ENCODE data around the gene C12orf60. TPM values are rescaled to one million over a fixed set of nuclear protein-coding genes. Genes with fewer than 3 reads are reported as not detected.

Gene C12orf60
- total and polyA plus RNA-seq, 7 experiments from 2014 or later: 0.22 to 1.7 (median 1.2) TPM; not detected in 1

DNA sequence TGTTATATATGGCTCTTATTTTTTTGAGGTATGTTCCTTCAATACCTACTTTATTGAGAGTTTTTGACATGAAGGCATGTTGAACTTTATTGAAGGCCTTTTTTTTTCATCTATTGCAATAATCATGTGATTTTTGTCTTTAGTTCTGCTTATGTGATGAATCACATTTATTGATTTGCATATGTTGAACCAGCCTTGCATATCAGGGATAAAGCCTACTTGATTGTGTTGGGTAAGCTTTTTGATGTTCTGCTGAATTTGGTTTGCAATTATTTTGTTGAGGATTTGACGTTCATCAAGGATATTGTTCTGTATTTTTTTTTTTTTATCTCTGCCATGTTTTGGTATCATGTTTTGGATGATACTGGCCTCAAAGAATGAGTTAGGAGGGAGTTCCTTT, 55.0 kb downstream of the C12orf60 start:
- ChIA-PET POLR2A (no interaction called here), CTCF (no interaction called here)
- no peak overlapping the region for H3K4me3 ChIP-seq (ENCODE audit: low read length)
- Mint-ChIP-seq H3K27me3 (no peaks in the 10 kb centered on the region), H3K4me3 (no peak overlapping the region), H3K36me3 (peaks cover 4 to 16% (median 12%) of the 10 kb centered on the region in 5 donors), H3K27ac (no peak overlapping the region), H3K4me1 (peaks cover 0 to 1% (median 0%) of the 10 kb centered on the region in 7 donors), H3K9me3 (peaks cover 6 to 45% (median 20%) of the 10 kb centered on the region in 11 donors)
- H3K27me3 ChIP-seq (ENCODE audit: control insufficient read depth in 2 of 2, insufficient read depth in 2 of 2, low read length in 2 of 2): no peaks in the 10 kb centered on the region
- H3K36me3 ChIP-seq (ENCODE audit: control insufficient read depth in 2 of 3, insufficient read depth in 3 of 3, low read length in 3 of 3): no peaks in the 10 kb centered on the region
- no peak for ATAC-seq
- H3K9me3 ChIP-seq (ENCODE audit: control insufficient read depth in 2 of 3, low read length in 3 of 3): no peaks in the 10 kb centered on the region
- DNase-seq: no peak
- H3K4me1 ChIP-seq (ENCODE audit: control insufficient read depth in 2 of 2, insufficient read depth in 2 of 2, low read length in 2 of 2): no peaks in the 10 kb centered on the region
- no peak overlapping the region for H3K27ac ChIP-seq (ENCODE audit: low read depth, low read length)
- intact Hi-C loops (cut with micrococcal nuclease): no loop called here

DNA sequence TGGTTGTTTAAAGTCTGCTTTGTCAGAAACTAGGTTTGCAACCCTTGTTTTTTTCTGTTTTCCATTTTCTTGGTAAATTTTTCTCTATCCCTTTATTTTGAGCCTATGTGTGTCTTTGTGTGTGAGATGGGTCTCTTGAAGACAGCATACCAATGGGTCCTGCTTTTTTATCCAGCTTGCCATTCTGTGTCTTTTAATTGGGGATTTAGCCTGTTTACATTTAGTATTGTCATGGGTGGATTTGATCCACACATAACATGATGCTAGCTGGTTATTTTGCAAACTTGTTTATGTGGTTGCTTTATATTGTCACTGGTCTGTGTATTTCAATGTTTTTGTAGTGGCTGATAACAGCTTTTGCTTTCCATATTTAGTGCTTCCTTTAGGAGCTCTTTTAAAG, 57.0 kb downstream of the C12orf60 start:
- H3K36me3 ChIP-seq (ENCODE audit: control insufficient read depth in 2 of 3, insufficient read depth in 3 of 3, low read length in 3 of 3): no peaks in the 10 kb centered on the region
- POLR2A ChIA-PET: no interaction called here
- Mint-ChIP-seq H3K9me3 (peaks cover 7 to 50% (median 23%) of the 10 kb centered on the region in 11 donors), H3K27me3 (no peaks in the 10 kb centered on the region), H3K4me3 (no peak overlapping the region), H3K27ac (no peak overlapping the region), H3K4me1 (peaks cover 0 to 1% (median 0%) of the 10 kb centered on the region in 7 donors), H3K36me3 (peaks cover 5 to 16% (median 12%) of the 10 kb centered on the region in 5 donors)
- H3K27me3 ChIP-seq (ENCODE audit: control insufficient read depth in 2 of 2, insufficient read depth in 2 of 2, low read length in 2 of 2): no peaks in the 10 kb centered on the region
- H3K4me3 ChIP-seq (ENCODE audit: low read length): no peak overlapping the region
- no peak overlapping the region for H3K27ac ChIP-seq (ENCODE audit: low read depth, low read length)
- DNase-seq: no peak
- CTCF ChIA-PET: no interaction called here
- H3K4me1 ChIP-seq (ENCODE audit: control insufficient read depth in 2 of 2, insufficient read depth in 2 of 2, low read length in 2 of 2): no peaks in the 10 kb centered on the region
- ATAC-seq: no peak
- no peaks in the 10 kb centered on the region for H3K9me3 ChIP-seq (ENCODE audit: control insufficient read depth in 2 of 3, low read length in 3 of 3)
- intact Hi-C loops (cut with micrococcal nuclease): no loop called here

DNA sequence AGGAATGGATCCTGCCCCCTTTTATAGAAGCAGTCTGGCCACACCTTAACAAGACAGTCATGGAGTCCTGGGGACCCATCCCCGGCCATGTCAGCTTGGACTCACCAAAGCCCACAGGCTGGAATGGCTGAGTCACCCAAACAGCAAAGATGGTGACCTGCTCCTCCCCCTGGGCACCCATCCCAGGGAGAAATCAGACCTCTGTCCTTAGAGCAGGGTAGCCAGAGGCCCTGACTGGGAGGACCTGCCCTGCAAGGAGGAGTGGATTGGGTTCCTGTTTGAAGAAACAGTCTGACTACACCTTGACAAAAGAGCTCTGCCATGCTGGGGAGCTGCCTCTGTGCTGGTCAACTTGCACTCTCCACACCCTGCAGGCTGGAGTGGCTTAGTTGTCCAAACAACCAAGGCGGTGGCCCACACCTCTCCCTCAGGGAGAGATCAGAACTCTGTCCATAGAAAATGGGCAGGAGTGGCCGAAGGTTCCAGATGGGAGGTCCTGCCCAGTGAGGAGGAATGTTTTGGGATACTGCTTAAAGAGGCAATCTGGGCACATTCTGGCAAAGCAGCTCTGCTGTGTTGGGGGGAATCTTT, 65.5 kb downstream of the C12orf60 start:
- ChIA-PET POLR2A (no interaction called here), CTCF (interaction anchor here (0.5 kb wide), 1 partner anchor 712 kb away, joined by 4 read pairs; no protein-coding TSS in a partner anchor)
- Histone ChIP-seq H3K27me3 (ENCODE audit: control insufficient read depth in 2 of 2, insufficient read depth in 2 of 2, low read length in 2 of 2) (no peaks in the 10 kb centered on the region), H3K4me1 (ENCODE audit: control insufficient read depth in 2 of 2, insufficient read depth in 2 of 2, low read length in 2 of 2) (no peaks in the 10 kb centered on the region), H3K27ac (ENCODE audit: low read depth, low read length) (no peak overlapping the region), H3K4me3 (ENCODE audit: low read length) (no peak overlapping the region), H3K9me3 (ENCODE audit: control insufficient read depth in 2 of 3, low read length in 3 of 3) (no peaks in the 10 kb centered on the region), H3K36me3 (ENCODE audit: control insufficient read depth in 2 of 3, insufficient read depth in 3 of 3, low read length in 3 of 3) (no peaks in the 10 kb centered on the region)
- H3K27ac Mint-ChIP-seq: no peak overlapping the region
- peaks cover 0 to 9% (median 0%) of the 10 kb centered on the region in 7 donors for H3K4me1 Mint-ChIP-seq
- peaks cover 0 to 10% (median 0%) of the 10 kb centered on the region in 5 donors for H3K27me3 Mint-ChIP-seq
- H3K36me3 Mint-ChIP-seq: peaks cover 0 to 9% (median 5%) of the 10 kb centered on the region in 5 donors
- ATAC-seq: no peak
- peaks cover 0 to 22% (median 4%) of the 10 kb centered on the region in 11 donors for H3K9me3 Mint-ChIP-seq
- DNase-seq: no peak
- H3K4me3 Mint-ChIP-seq: peak overlapping the region in 1 of 10 donors; percentile 54
- intact Hi-C loops (cut with micrococcal nuclease): no loop called here

- ATAC-seq: no peak
- POLR2A ChIA-PET: no interaction called here
- Mint-ChIP-seq H3K4me3 (no peak overlapping the region), H3K9me3 (peaks cover 0 to 17% (median 4%) of the 10 kb centered on the region in 11 donors), H3K27me3 (peaks cover 0 to 10% (median 0%) of the 10 kb centered on the region in 5 donors), H3K36me3 (peaks cover 0 to 8% (median 2%) of the 10 kb centered on the region in 5 donors), H3K4me1 (peaks cover 0 to 9% (median 0%) of the 10 kb centered on the region in 7 donors), H3K27ac (no peak overlapping the region)
- intact Hi-C loops (cut with micrococcal nuclease): no loop called here
- DNase-seq: no peak
- H3K4me1 ChIP-seq (ENCODE audit: control insufficient read depth in 2 of 2, insufficient read depth in 2 of 2, low read length in 2 of 2): no peaks in the 10 kb centered on the region
- no peaks in the 10 kb centered on the region for H3K9me3 ChIP-seq (ENCODE audit: control insufficient read depth in 2 of 3, low read length in 3 of 3)
- H3K36me3 ChIP-seq (ENCODE audit: control insufficient read depth in 2 of 3, insufficient read depth in 3 of 3, low read length in 3 of 3): no peaks in the 10 kb centered on the region
- CTCF ChIA-PET: no interaction called here
- no peak overlapping the region for H3K27ac ChIP-seq (ENCODE audit: low read depth, low read length)
- H3K27me3 ChIP-seq (ENCODE audit: control insufficient read depth in 2 of 2, insufficient read depth in 2 of 2, low read length in 2 of 2): no peaks in the 10 kb centered on the region
- no peak overlapping the region for H3K4me3 ChIP-seq (ENCODE audit: low read length)
Observed at GRCh38 chr12:14871247-14871646, 67.8 kb downstream of the C12orf60 start.

- no peak overlapping the region for H3K27ac ChIP-seq (ENCODE audit: low read depth, low read length)
- no peak for ATAC-seq
- Mint-ChIP-seq H3K27ac (no peak overlapping the region), H3K4me1 (peaks cover 0 to 9% (median 0%) of the 10 kb centered on the region in 7 donors), H3K9me3 (peaks cover 0 to 13% (median 4%) of the 10 kb centered on the region in 11 donors), H3K4me3 (no peak overlapping the region), H3K27me3 (peaks cover 0 to 10% (median 0%) of the 10 kb centered on the region in 5 donors), H3K36me3 (peaks cover 0 to 8% (median 2%) of the 10 kb centered on the region in 5 donors)
- H3K4me1 ChIP-seq (ENCODE audit: control insufficient read depth in 2 of 2, insufficient read depth in 2 of 2, low read length in 2 of 2): no peaks in the 10 kb centered on the region
- no peak for DNase-seq
- no peak overlapping the region for H3K4me3 ChIP-seq (ENCODE audit: low read length)
- POLR2A ChIA-PET: no interaction called here
- intact Hi-C loops (cut with micrococcal nuclease): no loop called here
- CTCF ChIA-PET: no interaction called here
- H3K36me3 ChIP-seq (ENCODE audit: control insufficient read depth in 2 of 3, insufficient read depth in 3 of 3, low read length in 3 of 3): no peaks in the 10 kb centered on the region
- H3K9me3 ChIP-seq (ENCODE audit: control insufficient read depth in 2 of 3, low read length in 3 of 3): no peaks in the 10 kb centered on the region
- no peaks in the 10 kb centered on the region for H3K27me3 ChIP-seq (ENCODE audit: control insufficient read depth in 2 of 2, insufficient read depth in 2 of 2, low read length in 2 of 2)
Observed at GRCh38 chr12:14871886-14872285, 68.4 kb downstream of the C12orf60 start.

DNA sequence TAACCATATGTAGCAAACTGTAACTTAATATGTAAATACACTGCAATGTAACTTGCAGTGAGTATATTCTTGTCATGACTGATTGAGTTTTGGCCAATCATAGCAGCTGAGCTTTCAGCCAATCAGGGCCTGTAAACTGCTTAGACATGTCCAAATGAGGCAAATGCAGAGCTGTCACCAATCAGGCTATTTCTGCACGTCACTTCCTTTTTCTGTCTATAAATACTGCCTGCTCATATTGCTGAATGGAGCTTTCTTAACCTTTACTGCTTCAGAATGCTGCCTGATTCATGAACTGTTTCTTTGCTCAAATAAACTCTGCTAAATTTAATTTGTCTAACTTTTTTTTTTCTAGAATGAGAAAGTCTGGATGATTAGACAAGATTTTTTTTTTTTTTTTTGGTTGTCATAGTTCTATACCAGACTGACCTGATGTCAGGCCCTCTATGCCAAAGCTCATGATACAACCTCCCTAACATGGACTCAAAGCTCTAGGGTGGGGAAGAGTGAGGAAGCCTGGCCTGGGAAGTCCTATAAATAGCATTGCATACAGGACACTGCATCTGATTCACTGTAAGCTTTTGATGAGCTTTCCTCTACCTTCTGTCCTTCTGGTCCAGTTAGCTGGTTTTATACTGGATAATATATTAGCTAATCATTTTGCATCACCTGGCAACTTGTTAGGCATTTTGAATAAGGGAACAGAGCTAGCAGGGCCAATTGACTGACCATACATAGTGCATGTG, 70.1 kb downstream of the C12orf60 start:
- ATAC-seq: no peak
- POLR2A ChIA-PET: interaction anchor here (0.6 to 1.3 kb wide), 4 partner anchors 22 to 305 kb away, joined by 4 to 6 read pairs (median 4); no protein-coding TSS in a partner anchor
- intact Hi-C loops (cut with micrococcal nuclease): no loop called here
- no peak overlapping the region for H3K4me3 Mint-ChIP-seq
- no peaks in the 10 kb centered on the region for H3K9me3 ChIP-seq (ENCODE audit: control insufficient read depth in 2 of 3, low read length in 3 of 3)
- CTCF ChIA-PET: interaction anchor here (0.6 to 1.1 kb wide), 5 partner anchors 9 to 158 kb away, joined by 3 to 6 read pairs (median 4); no protein-coding TSS in a partner anchor
- no peaks in the 10 kb centered on the region for H3K4me1 ChIP-seq (ENCODE audit: control insufficient read depth in 2 of 2, insufficient read depth in 2 of 2, low read length in 2 of 2)
- peaks cover 0 to 6% (median 0%) of the 10 kb centered on the region in 11 donors for H3K9me3 Mint-ChIP-seq
- peaks cover 0 to 5% (median 0%) of the 10 kb centered on the region in 5 donors for H3K27me3 Mint-ChIP-seq
- no peaks in the 10 kb centered on the region for H3K27me3 ChIP-seq (ENCODE audit: control insufficient read depth in 2 of 2, insufficient read depth in 2 of 2, low read length in 2 of 2)
- peaks cover 0 to 2% (median 0%) of the 10 kb centered on the region in 5 donors for H3K36me3 Mint-ChIP-seq
- H3K4me3 ChIP-seq (ENCODE audit: low read length): no peak overlapping the region
- no peaks in the 10 kb centered on the region for H3K36me3 ChIP-seq (ENCODE audit: control insufficient read depth in 2 of 3, insufficient read depth in 3 of 3, low read length in 3 of 3)
- peaks cover 0 to 9% (median 0%) of the 10 kb centered on the region in 7 donors for H3K4me1 Mint-ChIP-seq
- no peak overlapping the region for H3K27ac Mint-ChIP-seq
- H3K27ac ChIP-seq (ENCODE audit: low read depth, low read length): no peak overlapping the region
- DNase-seq: no peak

Measured in naive thymus-derived CD4-positive, alpha-beta T cell (primary cell).